B cell (primary cell): ENCODE results near the gene TMX1. TPM values are rescaled to one million over a fixed set of nuclear protein-coding genes. Genes with fewer than 3 reads are reported as not detected.

Experiments
- ATAC-seq: fragments of 200-7000 bp; cut with Tn5 transposase; one replicate; pipeline ENCODE4 v1.10.0; 2021; ENCODE audit warnings: low read depth, mild to moderate bottlenecking, moderate number of reproducible peaks, moderate library complexity
- CTCF ChIA-PET: fragments of 350-600 bp; sonication (Branson Sonifier 250); formaldehyde crosslinking; loops from one replicate; lab custom pipeline; 2021; ENCODE audit warnings: antibody characterized with exemption, inconsistent platforms; lab: Charles Lee
- POLR2A ChIA-PET: fragments of 350-600 bp; sonication (Branson Sonifier 250); formaldehyde crosslinking; loops from one replicate; lab custom pipeline; 2021; ENCODE audit warnings: antibody characterized with exemption; lab: Charles Lee
- DNase-seq: peaks from one replicate; pipeline ENCODE4 v3.0.0; 2013
- H2AFZ ChIP-seq: 2 replicates; pipeline ENCODE4 v1.6.1; 2012; ENCODE audit warnings: mild to moderate bottlenecking, low read depth, low read length; ENCODE audit not compliant: insufficient read depth, poor library complexity, severe bottlenecking
- H3K27ac ChIP-seq, 2 donors: 1 replicate in 1 of 2; 2 replicates in 1 of 2; pipeline ENCODE4 v1.5.1; 2012 to 2013; ENCODE audit warnings: low read length in 2 of 2, mild to moderate bottlenecking in 2 of 2, moderate library complexity in 1 of 2
- H3K27me3 ChIP-seq, 4 experiments: fragments of 200-600 bp in 1 of 4; sonication (generic) in 1 of 4; replicated peaks in 1 of 4; 1 replicate in 2 of 4; 2 replicates in 2 of 4; pipeline versions ENCODE4 v1.6.1 to v1.7.0; 2013 to 2016; ENCODE audit warnings: low read length in 3 of 4, mild to moderate bottlenecking in 2 of 4, mixed read lengths in 1 of 4, moderate library complexity in 1 of 4; ENCODE audit not compliant: insufficient read depth in 4 of 4, control insufficient read depth in 3 of 4; ENCODE audit errors: control extremely low read depth in 1 of 4
- H3K36me3 ChIP-seq, 2 experiments: replicated peaks in 1 of 2; 1 replicate in 1 of 2; 2 replicates in 1 of 2; pipeline versions ENCODE4 v1.6.1 to v1.7.1; 2013; ENCODE audit warnings: low read length in 1 of 2; ENCODE audit not compliant: insufficient read depth in 2 of 2, control insufficient read depth in 1 of 2; ENCODE audit errors: control extremely low read depth in 1 of 2, extremely low read depth in 1 of 2
- H3K4me1 ChIP-seq, 2 donors: fragments of 200-600 bp in 1 of 2; sonication (generic) in 1 of 2; 1 replicate in 1 of 2; 2 replicates in 1 of 2; pipeline versions ENCODE4 v1.5.1 to v1.6.1; 2013 to 2017; ENCODE audit warnings: low read length in 2 of 2; ENCODE audit not compliant: control insufficient read depth in 2 of 2, insufficient read depth in 2 of 2
- H3K4me2 ChIP-seq: replicated peaks from 2 replicates; pipeline ENCODE3; 2012; ENCODE audit warnings: mild to moderate bottlenecking, low read depth, low read length; ENCODE audit not compliant: poor library complexity, severe bottlenecking
- H3K4me3 ChIP-seq, 5 experiments: fragments of 200-600 bp in 1 of 5; sonication (generic) in 1 of 5; 1 replicate in 3 of 5; 2 replicates in 2 of 5; pipeline versions ENCODE4 v1.5.1 to v1.7.0; 2011 to 2016; ENCODE audit warnings: low read length in 4 of 5, mild to moderate bottlenecking in 4 of 5, low read depth in 2 of 5, control low read depth in 1 of 5, moderate library complexity in 1 of 5; ENCODE audit not compliant: insufficient read depth in 1 of 5; ENCODE audit errors: control extremely low read depth in 1 of 5, extremely low read depth in 1 of 5
- H3K79me2 ChIP-seq: fragments of 200-600 bp; sonication (generic); one replicate; pipeline ENCODE4 v1.6.0; 2016; ENCODE audit warnings: low read length; ENCODE audit not compliant: control insufficient read depth, insufficient read depth
- H3K9ac ChIP-seq: fragments of 200-600 bp; sonication (generic); 2 replicates; pipeline ENCODE4 v1.6.1; 2017; ENCODE audit warnings: mild to moderate bottlenecking, low read length, moderate library complexity
- H3K9me3 ChIP-seq, 3 donors: one replicate each; pipeline versions ENCODE4 v1.6.1 to v1.7.1; 2013; ENCODE audit warnings: low read length in 2 of 3; ENCODE audit not compliant: control insufficient read depth in 2 of 3, insufficient read depth in 1 of 3; ENCODE audit errors: control extremely low read depth in 1 of 3
- H4K20me1 ChIP-seq: 2 replicates; pipeline ENCODE4 v1.6.0; 2012; ENCODE audit warnings: mild to moderate bottlenecking, low read length; ENCODE audit not compliant: insufficient read depth, control insufficient read depth, poor library complexity, severe bottlenecking
- H3K27ac Mint-ChIP-seq: one replicate; pipeline ENCODE4 v1.8.0; 2021; ENCODE audit warnings: mixed read lengths
- H3K27me3 Mint-ChIP-seq: one replicate; pipeline ENCODE4 v1.8.0; 2021; ENCODE audit warnings: mixed read lengths
- H3K4me1 Mint-ChIP-seq: one replicate; pipeline ENCODE4 v1.8.0; 2021; ENCODE audit warnings: mixed read lengths
- H3K4me3 Mint-ChIP-seq: one replicate; pipeline ENCODE4 v1.8.0; 2021; ENCODE audit warnings: mixed read lengths
- H3K9me3 Mint-ChIP-seq: one replicate; pipeline ENCODE4 v1.8.0; 2022; ENCODE audit warnings: mixed read lengths; ENCODE audit not compliant: insufficient read depth
- EZH2 ChIP-seq: IDR thresholded peaks from 2 replicates; pipeline ENCODE4 v1.6.1; 2012; ENCODE audit warnings: borderline replicate concordance, low read depth, mild to moderate bottlenecking, moderate library complexity, low read length; ENCODE audit not compliant: insufficient read depth, poor library complexity, severe bottlenecking
- WGBS: methylation state at CpG from one replicate; pipeline ENCODE4 v1.1.5; 2013; ENCODE audit warnings: missing lambda C conversion rate; ENCODE audit not compliant: insufficient coverage; 5-methylcytosine and 5-hydroxymethylcytosine counted together
- intact Hi-C: fragments of 100-400 bp; cut with micrococcal nuclease; formaldehyde crosslinking; loops from one replicate; pipeline ENCODE4 v1.10.0; 2022
- polyA plus RNA-seq: library from polyadenylated mRNA; depleted of rRNA; stranded (reverse); fragments of >200 nt; gene quantifications from 2 replicates; pipeline ENCODE4 v1.2.3, GENCODE V29; 2012
- total RNA-seq, 2 donors: library from RNA; stranded (reverse); fragments of 120-200 nt in 1 of 2; gene quantifications; 1 replicate in 1 of 2; 2 replicates in 1 of 2; pipeline versions ENCODE4 v1.2.3 to v1.2.4, GENCODE V29; 2013 to 2022
- TF ChIP-seq, protein P1 (sequence below): fragments of 200-600 bp; IDR thresholded peaks from one replicate; pipeline ENCODE4 v1.8.0; 2022; ENCODE audit warnings: antibody characterized with exemption, mild to moderate bottlenecking

The TMX1 gene
- total and polyA plus RNA-seq, 2 donors (not counting 1 experiment from before 2014, with no cell fraction given), result 4.8 to 26.4 TPM

DNA sequence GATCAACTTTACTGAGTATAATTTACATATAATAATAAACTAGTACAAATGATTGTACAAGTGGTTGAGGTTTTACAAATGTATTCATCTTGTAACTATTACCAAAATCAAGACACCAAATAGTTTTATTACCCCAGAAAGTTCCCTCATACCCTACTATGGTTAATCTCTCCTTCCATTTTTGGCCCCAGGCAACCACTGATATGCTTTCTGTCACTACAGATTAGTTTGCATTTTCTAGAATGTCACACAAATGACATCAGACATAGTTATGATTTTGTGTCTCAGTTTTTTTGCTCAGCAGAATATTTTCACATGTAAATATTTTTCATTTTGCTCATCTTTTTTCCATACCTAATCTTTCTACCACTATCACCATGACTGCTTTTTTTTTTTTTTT is 49.1 kb downstream of the TMX1 start:
- intact Hi-C loops, result no loop called here
- ChIA-PET CTCF (no interaction called here), POLR2A (no interaction called here)
- Mint-ChIP-seq H3K27me3 (no peaks in the 10 kb centered on the region), H3K27ac (no peak overlapping the region), H3K4me1 (peaks cover 6% of the 10 kb centered on the region), H3K4me3 (no peak overlapping the region), H3K9me3 (no peaks in the 10 kb centered on the region)
- H3K36me3 ChIP-seq, result no peaks in the 10 kb centered on the region
- no peaks in the 10 kb centered on the region for H3K79me2 ChIP-seq
- ATAC-seq (no peak), DNase-seq (no peak)
- no peaks in the 10 kb centered on the region for H4K20me1 ChIP-seq
- H2AFZ ChIP-seq, result no peak overlapping the region
- no peak overlapping the region for H3K4me3 ChIP-seq
- no peaks in the 10 kb centered on the region for H3K9me3 ChIP-seq
- TF ChIP-seq, protein P1, sequence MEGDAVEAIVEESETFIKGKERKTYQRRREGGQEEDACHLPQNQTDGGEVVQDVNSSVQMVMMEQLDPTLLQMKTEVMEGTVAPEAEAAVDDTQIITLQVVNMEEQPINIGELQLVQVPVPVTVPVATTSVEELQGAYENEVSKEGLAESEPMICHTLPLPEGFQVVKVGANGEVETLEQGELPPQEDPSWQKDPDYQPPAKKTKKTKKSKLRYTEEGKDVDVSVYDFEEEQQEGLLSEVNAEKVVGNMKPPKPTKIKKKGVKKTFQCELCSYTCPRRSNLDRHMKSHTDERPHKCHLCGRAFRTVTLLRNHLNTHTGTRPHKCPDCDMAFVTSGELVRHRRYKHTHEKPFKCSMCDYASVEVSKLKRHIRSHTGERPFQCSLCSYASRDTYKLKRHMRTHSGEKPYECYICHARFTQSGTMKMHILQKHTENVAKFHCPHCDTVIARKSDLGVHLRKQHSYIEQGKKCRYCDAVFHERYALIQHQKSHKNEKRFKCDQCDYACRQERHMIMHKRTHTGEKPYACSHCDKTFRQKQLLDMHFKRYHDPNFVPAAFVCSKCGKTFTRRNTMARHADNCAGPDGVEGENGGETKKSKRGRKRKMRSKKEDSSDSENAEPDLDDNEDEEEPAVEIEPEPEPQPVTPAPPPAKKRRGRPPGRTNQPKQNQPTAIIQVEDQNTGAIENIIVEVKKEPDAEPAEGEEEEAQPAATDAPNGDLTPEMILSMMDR, result no peak
- TF ChIP-seq EZH2, result no peak
- no peak overlapping the region for H3K9ac ChIP-seq
- H3K27me3 ChIP-seq, result no peaks in the 10 kb centered on the region
- no peak overlapping the region for H3K27ac ChIP-seq
- H3K4me2 ChIP-seq, result no peak overlapping the region
- H3K4me1 ChIP-seq, result no peaks in the 10 kb centered on the region

GRCh38 chr14:51290132-51290531 is 50.1 kb downstream of the TMX1 start:
- no peak overlapping the region for H3K27ac Mint-ChIP-seq
- DNase-seq (no peak), ATAC-seq (no peak)
- ChIA-PET POLR2A (no interaction called here), CTCF (no interaction called here)
- Histone ChIP-seq H3K4me2 (no peak overlapping the region), H2AFZ (no peak overlapping the region), H3K4me1 (no peaks in the 10 kb centered on the region), H3K4me3 (no peak overlapping the region), H3K36me3 (no peaks in the 10 kb centered on the region), H3K79me2 (no peaks in the 10 kb centered on the region), H3K9me3 (no peaks in the 10 kb centered on the region), H3K27me3 (no peaks in the 10 kb centered on the region), H3K27ac (no peak overlapping the region), H3K9ac (no peak overlapping the region), H4K20me1 (no peaks in the 10 kb centered on the region)
- no peak overlapping the region for H3K4me3 Mint-ChIP-seq
- TF ChIP-seq, protein P1, result no peak
- no peak for TF ChIP-seq EZH2
- no peaks in the 10 kb centered on the region for H3K9me3 Mint-ChIP-seq
- H3K27me3 Mint-ChIP-seq, result no peaks in the 10 kb centered on the region
- intact Hi-C loops, result no loop called here
- WGBS, result no CpG with 5 or more reads among the region's 1 CpG
- H3K4me1 Mint-ChIP-seq, result peaks cover 5% of the 10 kb centered on the region
